Upper lobe of left lung (tissue), 4 donors: ENCODE measurements around the gene MZF1.

Experiments used
- EP300 ChIP-seq, 4 donors: sonication (generic); formaldehyde crosslinking; IDR thresholded peaks; one replicate each; pipeline ENCODE4 v1.5.1; 2017; ENCODE audit warnings: antibody characterized with exemption in 4 of 4, control low read depth in 2 of 4
- POLR2A ChIP-seq, 4 donors: fragments of 450-650 bp; IDR thresholded peaks; one replicate each; pipeline ENCODE4 v1.5.1; 2016 to 2017; ENCODE audit warnings: antibody characterized with exemption in 4 of 4, mild to moderate bottlenecking in 2 of 4
- POLR2AphosphoS5 ChIP-seq, 2 donors: sonication (generic); formaldehyde crosslinking; IDR thresholded peaks; one replicate each; pipeline ENCODE4 v1.5.1; 2017; ENCODE audit warnings: antibody characterized with exemption in 2 of 2
- TF ChIP-seq, protein P1 (sequence below), 6 experiments: fragments of 450-650 bp in 4 of 6; fragments of 200-600 bp in 2 of 6; sonication (generic) in 2 of 6; IDR thresholded peaks; one replicate each; pipeline ENCODE4 v1.5.1; 2016 to 2019; ENCODE audit warnings: antibody characterized with exemption in 6 of 6

DNA sequence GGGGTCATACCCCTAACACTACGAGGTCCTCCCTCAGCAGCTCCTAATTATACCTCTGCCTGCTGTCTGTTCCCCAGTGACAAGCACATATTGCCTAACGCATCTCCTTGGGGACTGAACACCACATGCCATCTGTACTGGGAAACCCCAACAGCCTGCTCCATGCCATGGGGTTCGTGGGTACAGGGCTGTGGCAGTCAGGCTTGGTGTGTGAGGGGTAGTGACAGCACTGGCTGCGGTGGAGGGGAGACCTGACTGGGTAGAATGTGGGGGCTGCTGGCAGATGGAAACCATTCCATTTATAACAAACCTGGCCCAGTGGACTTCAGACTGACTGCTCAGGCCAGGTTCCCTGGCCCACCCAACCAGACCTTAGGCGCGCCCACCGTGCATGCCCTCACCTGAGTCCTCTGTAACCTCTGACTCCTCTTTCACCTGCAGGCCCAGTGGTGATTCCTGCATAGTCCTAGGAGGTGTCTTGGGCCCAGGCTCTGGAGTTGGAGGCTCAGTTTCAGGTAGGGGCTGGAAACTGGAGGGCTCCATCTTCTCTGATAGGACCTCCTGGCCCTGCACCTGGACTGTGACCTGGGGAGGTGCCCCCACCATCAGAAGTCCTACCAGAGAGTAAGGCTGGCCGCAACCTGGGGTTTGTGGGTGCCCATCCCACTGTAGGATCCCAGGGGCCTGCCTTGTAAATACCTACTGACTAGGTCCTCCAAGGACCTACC lies 3.0 kb downstream of the MZF1 start:
- TF ChIP-seq POLR2A (IDR thresholded peaks at IDR 0.05), result no peak
- TF ChIP-seq, protein P1, sequence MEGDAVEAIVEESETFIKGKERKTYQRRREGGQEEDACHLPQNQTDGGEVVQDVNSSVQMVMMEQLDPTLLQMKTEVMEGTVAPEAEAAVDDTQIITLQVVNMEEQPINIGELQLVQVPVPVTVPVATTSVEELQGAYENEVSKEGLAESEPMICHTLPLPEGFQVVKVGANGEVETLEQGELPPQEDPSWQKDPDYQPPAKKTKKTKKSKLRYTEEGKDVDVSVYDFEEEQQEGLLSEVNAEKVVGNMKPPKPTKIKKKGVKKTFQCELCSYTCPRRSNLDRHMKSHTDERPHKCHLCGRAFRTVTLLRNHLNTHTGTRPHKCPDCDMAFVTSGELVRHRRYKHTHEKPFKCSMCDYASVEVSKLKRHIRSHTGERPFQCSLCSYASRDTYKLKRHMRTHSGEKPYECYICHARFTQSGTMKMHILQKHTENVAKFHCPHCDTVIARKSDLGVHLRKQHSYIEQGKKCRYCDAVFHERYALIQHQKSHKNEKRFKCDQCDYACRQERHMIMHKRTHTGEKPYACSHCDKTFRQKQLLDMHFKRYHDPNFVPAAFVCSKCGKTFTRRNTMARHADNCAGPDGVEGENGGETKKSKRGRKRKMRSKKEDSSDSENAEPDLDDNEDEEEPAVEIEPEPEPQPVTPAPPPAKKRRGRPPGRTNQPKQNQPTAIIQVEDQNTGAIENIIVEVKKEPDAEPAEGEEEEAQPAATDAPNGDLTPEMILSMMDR (IDR thresholded peaks at IDR 0.05), result no peak
- TF ChIP-seq POLR2AphosphoS5 (IDR thresholded peaks at IDR 0.05), result no peak
- TF ChIP-seq EP300 (IDR thresholded peaks at IDR 0.05), result no peak
